ELF-1 (cell line): ENCODE measurements around the gene MYRIP.
"Not testable (repeated sequence)": the region's sequence is repeated elsewhere in the genome, so short reads cannot be mapped to it uniquely, and the experiment has no call there.

Experiments
- DNase-seq: peaks from one replicate; pipeline ENCODE4 v3.0.0-alpha.2; 2016; ENCODE audit warnings: low read depth, low spot score

The MYRIP gene

DNA sequence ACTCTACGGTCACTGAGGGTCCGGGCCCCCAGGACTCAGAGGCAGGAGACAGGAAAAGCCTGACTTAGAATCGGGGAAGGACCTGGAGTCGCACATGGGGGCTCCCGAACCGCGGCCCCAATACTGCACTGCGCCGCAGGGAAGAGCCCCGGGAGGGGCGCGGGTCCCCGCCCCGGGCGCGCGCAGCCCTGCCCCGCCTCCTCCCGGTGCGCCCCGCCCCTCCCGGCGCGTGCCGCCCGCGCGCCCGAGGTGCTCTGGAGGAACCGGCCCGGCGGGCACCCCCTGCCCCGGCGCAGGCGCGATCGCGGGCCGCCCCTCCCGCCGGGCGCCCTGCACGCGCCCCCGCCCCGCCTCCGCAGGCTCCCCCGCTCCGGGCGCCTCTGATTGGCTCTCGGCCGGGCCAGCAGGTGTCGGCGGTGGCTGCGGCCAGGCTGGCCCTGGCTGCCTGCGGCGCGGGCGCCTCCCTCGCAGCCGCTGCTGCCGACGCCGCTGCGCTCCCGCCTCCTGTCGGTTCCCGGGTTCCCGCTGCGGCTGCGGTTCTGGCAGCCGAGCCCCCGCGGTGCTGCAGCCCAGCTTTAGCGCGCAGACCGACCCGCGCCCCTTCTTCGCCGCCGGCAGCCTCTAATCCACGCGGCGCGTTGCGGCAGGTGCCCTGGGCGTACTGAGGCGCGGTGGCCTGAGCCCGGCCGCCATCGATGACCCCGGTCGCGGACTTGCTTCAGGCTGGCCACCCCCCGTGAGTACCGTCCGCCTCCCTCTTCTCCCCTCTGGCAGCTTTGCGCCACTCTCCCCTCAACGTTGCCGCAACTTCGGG, at the start of gene MYRIP:
MYRIP (plus strand) TSS at position 429 of the 814 bp plus-strand sequence. CDS start 91,208 bp downstream, outside the sequence.
- peak; percentile 69 for DNase-seq

DNA sequence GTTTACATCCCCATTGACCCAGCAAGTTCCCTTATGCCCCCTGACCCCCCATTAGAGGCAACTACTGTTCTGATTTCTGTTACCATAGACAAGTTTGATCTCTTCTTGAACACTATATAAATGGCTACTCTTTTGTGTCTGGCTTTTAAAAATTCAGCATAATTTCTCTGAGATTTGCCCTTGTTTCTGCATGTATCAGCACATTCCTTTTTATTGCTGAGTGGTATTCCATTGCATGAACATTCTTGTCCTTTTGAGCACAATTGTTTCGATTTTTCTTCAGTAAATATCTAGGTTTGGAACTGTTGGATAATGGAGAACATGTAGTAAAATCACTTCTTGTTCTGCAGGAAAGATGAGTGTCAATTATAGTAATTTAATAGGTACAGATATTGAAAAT, 49.1 kb upstream of the MYRIP start:
- DNase-seq, result no peak

DNA sequence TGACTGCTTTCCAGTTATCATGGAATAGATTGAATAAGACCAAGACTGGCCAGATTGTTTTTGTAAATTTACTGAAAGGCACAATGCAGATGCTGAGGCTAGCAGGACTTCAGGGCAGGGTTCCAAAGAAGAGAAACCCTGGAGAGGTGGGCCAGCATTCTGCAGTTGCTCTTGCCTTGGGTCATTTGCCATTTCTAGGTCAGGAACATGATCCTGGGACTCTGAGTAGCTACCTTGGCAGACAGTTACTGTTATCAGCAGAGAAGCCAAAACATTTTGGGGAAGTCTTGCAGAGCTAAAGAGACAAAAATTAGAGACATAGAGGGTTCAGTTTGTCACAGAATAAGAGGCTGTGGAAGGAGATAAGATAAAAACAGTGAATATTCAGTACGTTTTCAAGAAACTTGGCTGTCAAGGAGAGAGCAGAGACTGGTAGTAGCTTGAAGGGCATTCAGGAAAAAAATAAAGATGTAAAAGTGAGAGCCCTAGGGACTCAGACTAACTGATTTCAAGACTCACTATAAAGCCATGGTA, 46.8 kb upstream of the MYRIP start:
- DNase-seq, result no peak

GRCh38 chr3:39763390-39763789, 46.0 kb upstream of the MYRIP start:
- DNase-seq, result no peak

DNA sequence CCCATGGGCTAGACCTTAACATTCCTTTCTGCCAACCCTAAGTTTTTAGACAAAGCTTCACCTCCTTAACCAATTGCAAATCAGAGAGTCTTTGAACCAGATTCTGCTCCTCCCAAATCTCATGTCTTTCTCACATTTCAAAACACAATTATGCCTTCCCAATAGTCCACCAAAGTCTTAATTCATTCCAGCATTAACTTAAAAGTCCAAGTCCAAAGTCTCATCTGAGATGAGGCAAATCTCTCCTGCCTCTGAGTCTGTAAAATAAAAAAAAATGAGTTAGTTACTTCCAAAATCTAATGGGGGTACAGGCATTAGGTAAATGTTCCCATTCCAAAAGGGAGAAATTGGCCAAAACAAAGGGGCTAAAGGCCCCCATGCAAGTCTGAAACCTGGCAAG, 43.8 kb upstream of the MYRIP start:
- no peak for DNase-seq

- no peak for DNase-seq
Measured at GRCh38 chr3:39766433-39766832, 43.0 kb upstream of the MYRIP start.

- not testable (repeated sequence) for DNase-seq
Measured at GRCh38 chr3:39766909-39767308, 42.5 kb upstream of the MYRIP start.

GRCh38 chr3:39778168-39778567, 31.2 kb upstream of the MYRIP start:
- DNase-seq, result not testable (repeated sequence)

DNA sequence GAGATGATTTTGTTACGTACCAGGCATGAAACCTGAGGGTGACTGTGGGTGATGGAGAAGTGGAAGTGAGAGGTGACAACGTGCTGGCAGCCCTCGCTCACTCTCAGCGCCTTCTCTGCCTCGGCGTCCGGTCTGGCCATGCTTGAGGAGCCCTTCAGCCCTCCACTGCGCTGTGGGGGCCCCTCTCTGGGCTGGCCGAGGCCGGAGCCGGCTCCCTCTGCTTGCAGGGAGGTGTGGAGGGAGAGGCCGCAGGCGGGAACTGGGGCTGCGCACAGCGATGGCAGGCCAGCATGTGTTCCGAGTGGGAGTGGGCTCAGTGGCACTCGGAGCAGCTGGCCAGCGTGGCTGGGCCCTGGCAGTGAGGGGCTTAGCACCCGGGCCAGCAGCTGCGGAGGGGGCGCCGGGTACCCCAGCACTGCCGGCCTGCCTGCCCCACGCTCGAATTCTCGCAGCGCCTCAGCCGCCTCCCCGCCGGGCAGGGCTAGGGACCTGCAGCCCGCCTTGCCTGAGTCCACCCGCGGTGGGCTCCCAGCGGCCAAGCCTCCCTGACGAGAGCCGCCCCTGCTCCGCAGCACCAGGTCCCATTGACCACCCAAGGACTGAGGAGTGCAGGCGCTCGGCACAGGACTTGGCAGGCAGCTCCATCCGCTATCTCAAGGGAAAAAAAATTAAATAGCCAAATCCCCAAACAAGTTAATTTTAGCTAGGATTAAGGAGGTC, 29.7 kb upstream of the MYRIP start:
- no peak for DNase-seq

- DNase-seq, result no peak
Measured at GRCh38 chr3:39780352-39780751, 29.1 kb upstream of the MYRIP start.

- no peak for DNase-seq
Measured at GRCh38 chr3:39781025-39781424, 28.4 kb upstream of the MYRIP start.

- no peak for DNase-seq
Measured at GRCh38 chr3:39781632-39782031, 27.8 kb upstream of the MYRIP start.

GRCh38 chr3:39783680-39784079, 25.7 kb upstream of the MYRIP start:
- no peak for DNase-seq

DNA sequence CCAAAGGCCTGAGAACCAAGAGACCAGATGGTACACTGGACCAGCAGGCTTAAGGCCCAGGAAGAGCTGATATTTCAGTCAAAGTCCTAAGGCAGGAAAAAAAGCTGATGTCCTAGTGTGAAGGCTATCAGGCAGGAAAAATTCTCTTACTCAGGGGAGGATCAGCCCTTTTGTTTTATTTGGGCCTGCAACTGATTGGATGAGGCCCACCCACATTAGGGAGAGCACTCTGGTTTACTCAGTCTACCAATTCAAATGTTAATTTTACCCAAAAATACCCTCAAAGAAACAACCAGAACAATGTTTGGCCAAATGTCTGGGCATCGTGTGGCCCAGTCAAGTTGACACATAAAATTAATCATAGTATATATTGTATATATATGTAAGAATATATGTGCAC, 24.5 kb upstream of the MYRIP start:
- DNase-seq, result no peak

- no peak for DNase-seq
Measured at GRCh38 chr3:39788128-39788883, 21.1 kb upstream of the MYRIP start.

DNA sequence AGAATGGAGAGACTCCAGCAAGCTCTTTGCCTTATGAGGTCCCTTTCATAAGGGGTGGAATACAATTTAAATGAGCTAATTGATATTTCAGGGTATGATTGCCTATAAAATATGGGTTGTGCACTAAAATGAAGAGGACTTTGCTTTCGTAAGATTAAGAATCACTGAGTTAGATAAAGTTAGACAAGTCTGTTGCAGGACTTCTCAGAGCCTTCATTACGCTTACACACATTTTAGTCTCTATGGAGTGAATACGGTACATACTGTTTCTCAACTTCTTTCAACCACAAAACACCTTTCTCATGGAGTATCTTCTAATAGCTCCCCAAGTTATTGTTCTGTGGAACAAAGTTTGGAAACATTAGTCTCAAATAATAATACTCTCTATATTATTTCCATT, 17.8 kb upstream of the MYRIP start:
- no peak for DNase-seq

GRCh38 chr3:39794880-39795279, 14.5 kb upstream of the MYRIP start:
- no peak for DNase-seq

DNA sequence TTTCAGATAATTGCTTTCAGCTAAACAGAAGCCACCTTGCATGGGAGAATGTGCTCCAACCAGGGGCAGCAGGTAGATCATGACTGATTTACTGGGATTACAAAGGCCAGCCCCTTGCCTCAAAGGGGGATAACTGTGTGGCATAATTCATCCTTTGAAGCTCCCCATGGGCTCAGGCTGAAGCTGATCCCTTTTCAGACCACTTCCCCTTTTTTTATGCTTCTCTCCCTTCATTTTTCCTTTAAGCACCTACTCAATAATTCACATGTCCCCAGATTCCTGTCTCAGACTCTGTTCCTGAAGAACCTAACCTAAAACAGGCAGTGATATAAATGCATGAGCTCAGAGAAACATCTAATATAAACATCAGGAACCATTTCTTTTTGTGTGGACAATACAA, 8.2 kb upstream of the MYRIP start:
- DNase-seq, result no peak

DNA sequence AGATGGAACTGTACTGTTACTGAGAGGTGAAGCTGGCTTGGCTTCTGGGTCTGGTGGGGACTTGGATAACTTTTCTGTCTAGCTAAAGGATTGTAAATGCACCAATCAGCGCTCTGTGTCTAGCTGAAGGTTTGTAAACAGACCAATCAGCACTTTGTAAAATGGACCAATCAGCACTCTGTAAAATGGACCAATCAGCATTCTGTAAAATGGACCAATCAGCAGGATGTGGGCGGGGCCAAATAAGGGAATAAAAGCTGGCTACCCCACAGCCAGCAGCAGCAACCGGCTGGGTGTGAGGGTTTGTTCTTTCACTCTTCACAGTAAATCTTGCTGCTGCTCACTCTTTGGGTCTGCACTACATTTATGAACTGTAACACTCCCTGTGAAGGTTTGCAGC, 6.9 kb upstream of the MYRIP start:
- not testable (repeated sequence) for DNase-seq

GRCh38 chr3:39803956-39804355, 5.5 kb upstream of the MYRIP start:
- DNase-seq, result no peak

DNA sequence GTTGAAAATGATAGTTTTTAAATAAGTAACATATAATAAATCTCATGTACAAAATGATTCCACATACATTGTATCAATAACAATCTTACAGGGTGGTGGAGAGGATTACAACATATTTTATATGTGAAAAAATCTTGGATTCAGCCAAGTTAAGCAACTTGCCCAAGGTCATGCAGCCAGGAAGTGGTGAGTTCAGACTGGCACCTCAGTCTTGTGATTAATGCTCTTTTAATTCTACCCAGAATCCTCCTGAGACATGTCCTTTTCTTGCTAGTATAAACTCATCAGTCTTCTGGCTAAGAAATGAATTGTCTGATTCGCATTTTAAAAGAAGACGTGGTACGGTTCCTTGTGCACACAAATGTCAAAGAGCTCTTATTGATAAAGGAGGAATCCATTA, 4.5 kb upstream of the MYRIP start:
- no peak for DNase-seq

GRCh38 chr3:39805650-39806049, 3.8 kb upstream of the MYRIP start:
- DNase-seq, result no peak
